HepG2 (cell line): ENCODE data around the gene KRTAP12-3. TPM values are rescaled to one million over a fixed set of nuclear protein-coding genes. Genes with fewer than 3 reads are reported as not detected.

Experiments
- ELF1 ChIP-seq: sonication (generic); formaldehyde crosslinking; IDR thresholded peaks from 2 replicates; pipeline ENCODE4 v1.4.0; 2020; ENCODE audit warnings: missing genetic modification reagents
- KDM6A ChIP-seq: IDR thresholded peaks from 2 replicates; pipeline ENCODE4 v1.6.1; 2016; ENCODE audit warnings: low read depth
- KLF13 ChIP-seq: sonication (generic); formaldehyde crosslinking; IDR thresholded peaks from 2 replicates; pipeline ENCODE4 v1.4.0; 2020; ENCODE audit warnings: mild to moderate bottlenecking, missing genetic modification reagents
- MTERF4 ChIP-seq: sonication (generic); formaldehyde crosslinking; IDR thresholded peaks from 2 replicates; pipeline ENCODE4 v1.8.0; 2023; ENCODE audit warnings: mild to moderate bottlenecking, missing genetic modification reagents
- NFIC ChIP-seq: IDR thresholded peaks from 2 replicates; pipeline ENCODE4 v1.6.1; 2012; ENCODE audit warnings: mild to moderate bottlenecking, low read length, inconsistent platforms
- RFXANK ChIP-seq: IDR thresholded peaks from 2 replicates; pipeline ENCODE4 v1.6.1; 2016
- ZBTB40 ChIP-seq, 2 experiments: fragments of 450-650 bp in 1 of 2; sonication (generic) in 1 of 2; formaldehyde crosslinking in 1 of 2; IDR thresholded peaks; 2 replicates each; pipeline versions ENCODE4 v1.6.1 to v1.8.0; 2016 to 2022; ENCODE audit warnings: antibody characterized with exemption in 1 of 2, mild to moderate bottlenecking in 1 of 2, missing genetic modification reagents in 1 of 2
- ZEB1 ChIP-seq: IDR thresholded peaks from 2 replicates; pipeline ENCODE4 v1.6.1; 2012; ENCODE audit warnings: mild to moderate bottlenecking, low read depth, inconsistent platforms; ENCODE audit not compliant: insufficient replicate concordance
- ZNF83 ChIP-seq: sonication (generic); formaldehyde crosslinking; IDR thresholded peaks from 2 replicates; pipeline ENCODE4 v1.4.0; 2020; ENCODE audit warnings: missing genetic modification reagents, mild to moderate bottlenecking, borderline replicate concordance
- polyA plus RNA-seq, 8 experiments: library from polyadenylated mRNA; depleted of rRNA in 3 of 8; stranded (reverse) in 7 of 8; unstranded in 1 of 8; fragments of >200 nt; fragmentation: Illumina TruSeq in 4 of 8; extraction: Trizol in 4 of 8; gene quantifications; 2 replicates each; pipeline versions ENCODE4 v1.2.1 to v1.2.3, GENCODE V29; 2011 to 2016; ENCODE audit warnings: low read depth in 4 of 8, missing spikeins in 1 of 8, mixed read lengths in 1 of 8; ENCODE audit not compliant: insufficient read depth in 1 of 8
- total RNA-seq, 5 experiments: library from RNA; depleted of rRNA; stranded (reverse); fragments of >200 nt; fragmentation: Illumina TruSeq; extraction: Trizol; gene quantifications; 2 replicates each; pipeline ENCODE4 v1.2.3, GENCODE V29; 2016; ENCODE audit warnings: low read depth in 1 of 5

The KRTAP12-3 gene
- total and polyA plus RNA-seq, 2 of the 13 experiments (the other 11 are each of a cell fraction or from before 2014, with no cell fraction given): not detected

GRCh38 chr21:44658541-44658910, 794 bp downstream of the KRTAP12-3 start (continued):
- TF ChIP-seq ZBTB40 (IDR thresholded peaks at IDR 0.05): no peak
- TF ChIP-seq ZBTB40 (CRISPR knock-in tag; IDR thresholded peaks at IDR 0.05): no peak
- no peak for TF ChIP-seq NFIC
- TF ChIP-seq RFXANK: no peak
- no peak for TF ChIP-seq KDM6A (CRISPR knock-in tag)
- no peak for TF ChIP-seq ELF1 (CRISPR knock-in tag)
- no peak for TF ChIP-seq MTERF4 (CRISPR knock-in tag)
- no peak for TF ChIP-seq ZEB1
- no peak for TF ChIP-seq ZNF83 (CRISPR knock-in tag)
- TF ChIP-seq KLF13 (CRISPR knock-in tag): no peak
